GM19438 (cell line): ENCODE results near the gene OR51B4.
"Not testable (repeated sequence)": the region's sequence is repeated elsewhere in the genome, so short reads cannot be mapped to it uniquely, and the experiment has no call there.

ENCODE experiments used
- ATAC-seq: cut with Tn5 transposase; IDR thresholded peaks from one replicate; pipeline ENCODE4 v1.9.1; 2021; ENCODE audit warnings: low read depth; ENCODE audit not compliant: unreplicated experiment

OR51B4 gene

GRCh38 chr11:5276697-5277096 is 25.0 kb downstream of the OR51B4 start:
- ATAC-seq, result no peak

- ATAC-seq, result no peak
These were observed 26.2 kb downstream of the OR51B4 start for GRCh38 chr11:5275369-5276110.

- no peak for ATAC-seq
These were observed 27.4 kb downstream of the OR51B4 start for GRCh38 chr11:5274395-5274794.

DNA sequence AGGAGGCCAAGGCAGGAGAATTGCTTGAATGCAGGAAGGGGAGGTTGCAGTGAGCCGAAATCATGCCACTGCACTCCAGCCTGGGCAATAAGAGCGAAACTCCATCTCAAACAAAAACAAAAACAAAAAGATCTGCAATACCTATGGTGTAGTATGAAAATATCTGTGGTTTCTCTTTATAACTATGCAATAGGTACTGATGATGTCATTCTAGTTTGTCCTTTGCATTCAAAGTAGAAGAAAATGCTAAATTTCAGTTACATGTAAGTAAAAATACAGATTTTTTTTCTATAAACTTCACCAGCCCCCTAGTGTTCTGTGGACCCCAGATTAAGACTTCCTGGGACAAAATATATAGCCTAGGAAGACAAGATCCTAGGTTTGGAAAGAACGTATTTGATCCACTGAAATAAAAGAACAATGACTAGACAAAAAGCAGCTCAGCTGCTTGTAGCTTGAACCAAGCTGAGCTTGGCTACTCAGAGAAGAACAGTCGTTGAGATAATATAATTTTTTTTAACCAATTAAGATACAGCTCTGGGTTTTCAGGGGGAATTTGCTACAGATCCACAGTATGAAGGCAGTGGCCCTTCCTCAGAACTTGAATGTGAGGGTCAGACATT is 29.2 kb downstream of the OR51B4 start:
- no peak for ATAC-seq

- no peak for ATAC-seq
These were observed 32.0 kb downstream of the OR51B4 start, which contains the start of gene HBE1 for GRCh38 chr11:5269715-5270147. Gene HBE1, minus strand, starts transcription at chr11:5269945. Its CDS starts 55 bp downstream, at chr11:5269890.

DNA sequence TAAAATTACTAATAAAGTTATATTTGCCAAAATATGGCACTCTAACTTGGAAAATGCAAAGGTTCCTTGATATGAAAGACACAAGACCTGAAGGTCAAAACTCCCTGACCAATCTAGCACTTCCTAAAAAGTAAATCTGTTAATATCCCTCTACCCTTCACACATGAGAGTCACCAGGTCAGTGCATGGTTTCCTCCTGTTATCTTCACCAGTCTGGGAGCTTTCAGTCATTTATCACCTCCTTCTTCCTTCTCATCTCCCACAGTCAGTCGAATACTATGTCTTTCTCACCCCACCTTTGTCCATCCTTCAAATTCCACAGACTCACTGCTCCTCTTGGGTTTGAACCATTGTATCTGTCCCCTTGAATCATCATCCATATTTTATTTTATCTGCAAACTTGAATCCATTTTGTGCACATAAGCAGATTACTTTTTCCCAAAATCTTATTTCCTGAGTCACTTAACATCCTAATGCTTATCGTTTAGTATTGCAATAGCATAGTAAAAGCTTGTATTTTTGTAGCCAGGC is 34.6 kb downstream of the OR51B4 start:
- ATAC-seq, result no peak

GRCh38 chr11:5266609-5267008 is 35.1 kb downstream of the OR51B4 start:
- ATAC-seq, result no peak

DNA sequence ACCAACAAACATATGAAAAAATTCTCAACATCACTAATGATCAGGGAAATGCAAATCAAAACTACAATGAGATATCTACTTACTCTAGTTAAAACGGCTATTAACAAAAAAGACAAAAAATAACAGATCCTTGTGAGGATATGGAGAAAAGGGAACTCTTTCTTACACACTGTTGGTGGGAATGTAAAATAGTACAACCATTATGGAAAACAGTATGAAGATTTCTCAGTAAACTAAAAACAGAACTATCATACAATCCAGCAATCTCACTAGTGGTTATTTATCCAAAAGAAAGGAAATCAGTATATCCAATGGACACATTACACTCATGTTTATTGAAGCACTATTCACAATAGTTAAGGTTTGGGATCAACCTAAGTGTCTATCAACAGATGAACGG is 35.9 kb downstream of the OR51B4 start:
- ATAC-seq, result no peak

GRCh38 chr11:5258543-5259262 is 43.0 kb downstream of the OR51B4 start:
- no peak for ATAC-seq

DNA sequence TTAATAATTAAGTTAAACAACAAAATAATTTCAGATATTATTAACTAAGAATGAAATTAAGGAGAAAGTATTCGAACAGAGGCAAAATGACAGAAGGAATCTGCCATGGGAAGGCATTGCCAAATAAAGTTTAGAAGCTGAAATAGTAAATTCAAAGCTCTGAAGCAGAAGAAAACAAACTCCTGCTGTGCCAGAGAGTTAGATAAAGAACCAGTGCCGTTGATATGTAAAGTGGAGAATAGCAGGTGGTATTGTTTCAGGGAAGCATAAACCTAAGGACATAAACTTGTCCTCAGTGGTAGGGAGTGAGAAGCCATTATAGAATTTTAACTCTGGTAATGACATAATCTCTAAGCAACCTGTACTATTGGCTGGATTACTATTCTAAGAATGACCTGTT is 44.5 kb downstream of the OR51B4 start:
- no peak for ATAC-seq

DNA sequence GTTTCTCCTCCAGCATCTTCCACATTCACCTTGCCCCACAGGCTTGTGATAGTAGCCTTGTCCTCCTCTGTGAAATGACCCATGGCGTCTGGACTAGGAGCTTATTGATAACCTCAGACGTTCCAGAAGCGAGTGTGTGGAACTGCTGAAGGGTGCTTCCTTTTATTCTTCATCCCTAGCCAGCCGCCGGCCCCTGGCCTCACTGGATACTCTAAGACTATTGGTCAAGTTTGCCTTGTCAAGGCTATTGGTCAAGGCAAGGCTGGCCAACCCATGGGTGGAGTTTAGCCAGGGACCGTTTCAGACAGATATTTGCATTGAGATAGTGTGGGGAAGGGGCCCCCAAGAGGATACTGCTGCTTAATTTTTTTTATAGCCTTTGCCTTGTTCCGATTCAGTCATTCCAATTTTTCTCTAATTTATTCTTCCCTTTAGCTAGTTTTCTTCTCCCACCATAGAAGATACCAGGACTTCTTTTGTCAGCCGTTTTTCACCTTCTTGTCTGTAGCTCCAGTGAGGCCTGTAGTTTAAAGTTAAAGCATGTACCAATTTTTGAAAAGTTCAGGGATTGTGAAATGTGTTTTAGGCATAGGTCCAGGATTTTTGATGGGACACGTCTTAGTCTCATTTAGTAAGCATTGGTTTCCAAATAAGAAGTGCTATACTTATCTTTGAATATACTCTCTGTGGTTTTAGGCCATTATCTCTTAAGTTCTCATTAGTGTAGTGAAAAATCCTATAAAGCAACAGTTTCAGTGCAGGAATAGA is 46.9 kb downstream of the OR51B4 start, which contains the start of gene HBG2:
TSS of gene HBG2 (minus strand) at position 136 of the 768 bp plus-strand sequence. CDS start at position 83, 53 bp downstream.
- not testable (repeated sequence) for ATAC-seq

DNA sequence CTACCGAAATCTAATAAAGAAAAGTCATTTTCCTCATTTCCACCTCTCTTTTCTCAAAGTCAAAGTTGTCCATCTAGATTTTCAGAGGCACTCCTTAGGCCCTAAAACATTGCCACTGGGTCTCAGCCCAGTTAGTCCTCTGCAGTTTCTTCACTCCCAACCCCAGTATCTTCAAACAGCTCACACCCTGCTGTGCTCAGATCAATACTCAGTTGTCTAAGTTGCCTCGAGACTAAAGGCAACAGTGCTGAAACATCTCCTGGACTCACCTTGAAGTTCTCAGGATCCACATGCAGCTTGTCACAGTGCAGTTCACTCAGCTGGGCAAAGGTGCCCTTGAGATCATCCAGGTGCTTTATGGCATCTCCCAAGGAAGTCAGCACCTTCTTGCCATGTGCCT is 47.7 kb downstream of the OR51B4 start:
- ATAC-seq, result not testable (repeated sequence)

DNA sequence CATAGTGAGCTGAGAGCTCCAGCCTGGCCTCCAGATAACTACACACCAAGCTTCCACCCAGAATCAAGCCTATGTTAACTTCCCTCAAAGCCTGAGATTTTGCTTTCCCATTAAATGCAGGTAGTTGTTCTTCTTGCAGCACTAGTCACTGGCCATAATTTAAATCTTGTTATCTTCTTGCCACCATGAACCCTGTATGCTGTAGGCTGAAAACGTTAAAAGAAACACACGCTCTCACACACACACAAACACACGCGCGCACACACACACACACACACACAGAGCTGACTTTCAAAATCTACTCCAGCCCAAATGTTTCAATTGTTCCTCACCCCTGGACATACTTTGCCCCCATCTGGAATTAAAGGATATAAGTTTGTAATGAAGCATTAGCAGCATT is 48.3 kb downstream of the OR51B4 start:
- not testable (repeated sequence) for ATAC-seq

DNA sequence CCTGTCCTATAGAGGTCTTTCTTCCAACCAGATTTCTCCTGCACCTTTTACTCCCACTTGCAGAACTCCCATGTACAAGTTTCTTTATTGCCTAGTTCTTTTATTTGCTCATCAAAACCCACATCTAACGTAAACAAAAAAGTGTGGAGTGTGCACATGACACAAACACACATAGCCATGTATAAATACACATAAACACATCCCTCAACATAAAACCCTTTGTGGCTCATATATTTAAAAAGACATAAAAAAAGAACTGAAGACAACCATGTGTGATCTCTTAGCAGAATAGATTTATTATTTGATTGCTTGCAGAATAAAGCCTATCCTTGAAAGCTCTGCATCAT is 48.9 kb downstream of the OR51B4 start:
- no peak for ATAC-seq

- ATAC-seq, result no peak
These were observed 49.4 kb downstream of the OR51B4 start for GRCh38 chr11:5252192-5252918.

DNA sequence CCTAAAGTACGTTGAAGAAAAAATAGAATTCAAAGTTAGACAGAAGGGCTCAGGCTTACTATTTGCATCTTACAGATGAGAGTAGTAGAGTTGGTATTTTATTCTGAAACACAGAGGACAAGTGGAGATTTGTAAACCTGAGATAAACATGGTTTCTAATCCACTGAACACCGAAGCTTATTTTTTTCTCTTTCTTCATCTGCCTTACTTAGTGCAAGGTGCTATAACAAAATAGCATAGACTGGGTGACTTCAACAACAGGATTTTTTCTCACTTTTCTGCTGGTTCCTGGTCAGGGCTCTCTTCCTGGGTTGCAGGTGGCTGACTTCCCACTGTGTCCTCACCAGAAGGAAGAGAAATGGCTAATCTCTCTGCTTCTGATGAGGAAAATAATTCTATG is 50.0 kb downstream of the OR51B4 start:
- no peak for ATAC-seq
